ENCODE data around the gene KCNQ1. TPM values are rescaled to one million over a fixed set of nuclear protein-coding genes. Genes with fewer than 3 reads are reported as not detected.

The KCNQ1 gene
- total RNA-seq, 5 donors from 2014 or later (not counting 1 experiment from before 2014, with no cell fraction given), result 20.9 to 32.9 (median 24.0) TPM

- Histone ChIP-seq H3K27ac (ENCODE audit: low read length) (no peak overlapping the region), H3K4me1 (ENCODE audit: control insufficient read depth in 1 of 2, extremely low read depth in 1 of 2, insufficient read depth in 2 of 2, low read length in 2 of 2) (peaks cover 0 to 17% of the 10 kb centered on the region in 2 experiments), H3K36me3 (ENCODE audit: control insufficient read depth in 2 of 2, extremely low read depth in 1 of 2, insufficient read depth in 1 of 2, low read length in 1 of 2) (no peaks in the 10 kb centered on the region), H3K9me3 (no peaks in the 10 kb centered on the region), H3K4me3 (ENCODE audit: control insufficient read depth in 1 of 2, extremely low read depth in 1 of 2, low read length in 1 of 2) (no peak overlapping the region), H3K27me3 (replicated peaks in 1 of 2; ENCODE audit: control insufficient read depth in 2 of 2, extremely low read depth in 1 of 2, insufficient read depth in 2 of 2, low read length in 1 of 2) (peaks cover 0 to 33% of the 10 kb centered on the region in 2 experiments)
- WGBS (ENCODE audit: insufficient coverage), result 65% methylated on average over 20 of the region's 36 CpGs
- H3K27ac Mint-ChIP-seq, result no peak overlapping the region
- peaks cover 0 to 4% (median 4%) of the 10 kb centered on the region in 3 donors for H3K4me1 Mint-ChIP-seq
- ATAC-seq (replicated peaks in 1 of 4) (peak in 3 of 4 experiments; percentile 30 to 42 (median 37)), DNase-seq (peak in 28 of 35 experiments; percentile 20 to 81 (median 51))
- no peak overlapping the region for H3K4me3 Mint-ChIP-seq
- no peaks in the 10 kb centered on the region for H3K27me3 Mint-ChIP-seq
- H3K36me3 Mint-ChIP-seq, result no peaks in the 10 kb centered on the region
- ChIA-PET CTCF (interaction anchor here (0.6 to 3.9 kb wide), 11 partner anchors 18 to 860 kb away, joined by 3 to 42 read pairs (median 7); partner anchors contain the start of genes C11orf21 (in 2 of the 2), TSPAN32 (in 2 of the 2) and TSSC4 (in 1 of the 2)), POLR2A (no interaction called here)
- H3K9me3 Mint-ChIP-seq, result no peaks in the 10 kb centered on the region
These were observed 24.9 kb upstream of the KCNQ1 start for GRCh38 chr11:2419638-2420501.

- no peaks in the 10 kb centered on the region for H3K36me3 ChIP-seq (ENCODE audit: control insufficient read depth in 2 of 2, extremely low read depth in 1 of 2, insufficient read depth in 1 of 2, low read length in 1 of 2)
- peaks cover 0 to 36% of the 10 kb centered on the region in 2 experiments for H3K27me3 ChIP-seq (replicated peaks in 1 of 2; ENCODE audit: control insufficient read depth in 2 of 2, extremely low read depth in 1 of 2, insufficient read depth in 2 of 2, low read length in 1 of 2)
- POLR2A ChIA-PET, result no interaction called here
- ATAC-seq (replicated peaks in 1 of 4), result peak; percentile 85 to 95 (median 92)
- DNase-seq, result peak in 34 of 35 experiments; percentile 40 to 89 (median 66)
- H3K9me3 ChIP-seq, result no peaks in the 10 kb centered on the region
- H3K4me1 ChIP-seq (ENCODE audit: control insufficient read depth in 1 of 2, extremely low read depth in 1 of 2, insufficient read depth in 2 of 2, low read length in 2 of 2), result peaks cover 0 to 17% of the 10 kb centered on the region in 2 experiments
- Mint-ChIP-seq H3K27ac (no peak overlapping the region), H3K4me3 (no peak overlapping the region), H3K36me3 (no peaks in the 10 kb centered on the region), H3K27me3 (no peaks in the 10 kb centered on the region), H3K4me1 (peaks cover 0 to 4% (median 4%) of the 10 kb centered on the region in 3 donors), H3K9me3 (no peaks in the 10 kb centered on the region)
- 37% methylated on average over 31 of the region's 44 CpGs for WGBS (ENCODE audit: insufficient coverage)
- H3K27ac ChIP-seq (ENCODE audit: low read length), result no peak overlapping the region
- CTCF ChIA-PET, result interaction anchor here (0.6 to 3.9 kb wide), 11 partner anchors 19 to 399 kb away, joined by 3 to 42 read pairs (median 4); partner anchors contain the start of genes C11orf21 (in 2 of the 2), TSPAN32 (in 2 of the 2) and TSSC4 (in 1 of the 2)
- H3K4me3 ChIP-seq (ENCODE audit: control insufficient read depth in 1 of 2, extremely low read depth in 1 of 2, low read length in 1 of 2), result no peak overlapping the region
These were observed 24.1 kb upstream of the KCNQ1 start for GRCh38 chr11:2420502-2421225.

GRCh38 chr11:2421226-2421994 is 23.4 kb upstream of the KCNQ1 start:
- no peak overlapping the region for H3K4me3 Mint-ChIP-seq
- 58% methylated on average over 13 of the region's 19 CpGs for WGBS (ENCODE audit: insufficient coverage)
- H3K4me3 ChIP-seq (ENCODE audit: control insufficient read depth in 1 of 2, extremely low read depth in 1 of 2, low read length in 1 of 2), result no peak overlapping the region
- H3K4me1 Mint-ChIP-seq, result peaks cover 0 to 4% (median 4%) of the 10 kb centered on the region in 3 donors
- H3K9me3 Mint-ChIP-seq, result no peaks in the 10 kb centered on the region
- peaks cover 0 to 17% of the 10 kb centered on the region in 2 experiments for H3K4me1 ChIP-seq (ENCODE audit: control insufficient read depth in 1 of 2, extremely low read depth in 1 of 2, insufficient read depth in 2 of 2, low read length in 2 of 2)
- ChIA-PET CTCF (interaction anchor here (0.6 to 3.9 kb wide), 10 partner anchors 19 to 1669 kb away, joined by 3 to 42 read pairs (median 4); partner anchors contain the start of genes C11orf21 (in 2 of the 2), TSPAN32 (in 2 of the 2) and TSSC4 (in 1 of the 2)), POLR2A (no interaction called here)
- no peaks in the 10 kb centered on the region for H3K9me3 ChIP-seq
- no peak overlapping the region for H3K27ac Mint-ChIP-seq
- DNase-seq, result no peak
- no peak for ATAC-seq (replicated peaks in 1 of 4)
- peaks cover 0 to 41% of the 10 kb centered on the region in 2 experiments for H3K27me3 ChIP-seq (replicated peaks in 1 of 2; ENCODE audit: control insufficient read depth in 2 of 2, extremely low read depth in 1 of 2, insufficient read depth in 2 of 2, low read length in 1 of 2)
- H3K27me3 Mint-ChIP-seq, result no peaks in the 10 kb centered on the region
- H3K36me3 Mint-ChIP-seq, result no peaks in the 10 kb centered on the region
- H3K36me3 ChIP-seq (ENCODE audit: control insufficient read depth in 2 of 2, extremely low read depth in 1 of 2, insufficient read depth in 1 of 2, low read length in 1 of 2), result no peaks in the 10 kb centered on the region
- no peak overlapping the region for H3K27ac ChIP-seq (ENCODE audit: low read length)

- H3K4me3 ChIP-seq (ENCODE audit: control insufficient read depth in 1 of 2, extremely low read depth in 1 of 2, low read length in 1 of 2), result no peak overlapping the region
- ATAC-seq (replicated peaks in 1 of 4), result no peak
- ChIA-PET POLR2A (no interaction called here), CTCF (interaction anchor here (0.6 to 3.9 kb wide), 3 partner anchors 116 to 1668 kb away, joined by 4 to 42 read pairs (median 16); no protein-coding TSS in a partner anchor)
- H3K4me3 Mint-ChIP-seq, result no peak overlapping the region
- no peaks in the 10 kb centered on the region for H3K9me3 ChIP-seq
- peaks cover 0 to 43% of the 10 kb centered on the region in 2 experiments for H3K27me3 ChIP-seq (replicated peaks in 1 of 2; ENCODE audit: control insufficient read depth in 2 of 2, extremely low read depth in 1 of 2, insufficient read depth in 2 of 2, low read length in 1 of 2)
- WGBS (ENCODE audit: insufficient coverage), result 86% methylated on average over 15 of the region's 17 CpGs
- H3K27ac ChIP-seq (ENCODE audit: low read length), result no peak overlapping the region
- H3K4me1 Mint-ChIP-seq, result peaks cover 0 to 4% (median 4%) of the 10 kb centered on the region in 3 donors
- H3K27ac Mint-ChIP-seq, result no peak overlapping the region
- H3K9me3 Mint-ChIP-seq, result no peaks in the 10 kb centered on the region
- no peaks in the 10 kb centered on the region for H3K36me3 ChIP-seq (ENCODE audit: control insufficient read depth in 2 of 2, extremely low read depth in 1 of 2, insufficient read depth in 1 of 2, low read length in 1 of 2)
- H3K4me1 ChIP-seq (ENCODE audit: control insufficient read depth in 1 of 2, extremely low read depth in 1 of 2, insufficient read depth in 2 of 2, low read length in 2 of 2), result peaks cover 0 to 17% of the 10 kb centered on the region in 2 experiments
- no peak for DNase-seq
- H3K36me3 Mint-ChIP-seq, result no peaks in the 10 kb centered on the region
- H3K27me3 Mint-ChIP-seq, result no peaks in the 10 kb centered on the region
These were observed 22.8 kb upstream of the KCNQ1 start for GRCh38 chr11:2421996-2422395.

GRCh38 chr11:2422461-2423156 is 22.2 kb upstream of the KCNQ1 start:
- POLR2A ChIA-PET, result no interaction called here
- DNase-seq (no peak), ATAC-seq (replicated peaks in 1 of 4) (no peak)
- H3K4me3 Mint-ChIP-seq, result no peak overlapping the region
- 86% methylated on average over 14 of the region's 14 CpGs for WGBS (ENCODE audit: insufficient coverage)
- Histone ChIP-seq H3K27ac (ENCODE audit: low read length) (no peak overlapping the region), H3K4me1 (ENCODE audit: control insufficient read depth in 1 of 2, extremely low read depth in 1 of 2, insufficient read depth in 2 of 2, low read length in 2 of 2) (peaks cover 0 to 17% of the 10 kb centered on the region in 2 experiments), H3K27me3 (replicated peaks in 1 of 2; ENCODE audit: control insufficient read depth in 2 of 2, extremely low read depth in 1 of 2, insufficient read depth in 2 of 2, low read length in 1 of 2) (peaks cover 0 to 47% of the 10 kb centered on the region in 2 experiments), H3K4me3 (ENCODE audit: control insufficient read depth in 1 of 2, extremely low read depth in 1 of 2, low read length in 1 of 2) (no peak overlapping the region), H3K9me3 (no peaks in the 10 kb centered on the region), H3K36me3 (ENCODE audit: control insufficient read depth in 2 of 2, extremely low read depth in 1 of 2, insufficient read depth in 1 of 2, low read length in 1 of 2) (no peaks in the 10 kb centered on the region)
- H3K27me3 Mint-ChIP-seq, result no peaks in the 10 kb centered on the region
- no peaks in the 10 kb centered on the region for H3K36me3 Mint-ChIP-seq
- no peaks in the 10 kb centered on the region for H3K9me3 Mint-ChIP-seq
- CTCF ChIA-PET, result interaction anchor here (0.6 to 3.9 kb wide), 2 partner anchors 117 to 1668 kb away, joined by 4 to 42 read pairs; no protein-coding TSS in a partner anchor
- no peak overlapping the region for H3K27ac Mint-ChIP-seq
- H3K4me1 Mint-ChIP-seq, result peaks cover 0 to 4% (median 4%) of the 10 kb centered on the region in 3 donors

Data from T-cell (primary cell).